ENCODE measurements around the gene EIF3L.

GRCh38 chr22:37910890-37911672 lies 61.9 kb downstream of the EIF3L start:
- TF ChIP-seq CTCF (conservative IDR thresholded peaks at IDR 0.05 in 1 of 2, IDR thresholded peaks at IDR 0.05 in 1 of 2; ENCODE audit: low read depth in 1 of 2, low read length in 2 of 2) (no peak), EZH2 (IDR thresholded peaks at IDR 0.05; ENCODE audit: low read length, missing control alignments) (no peak)
